ENCODE measurements around the gene MELK. TPM values are rescaled to one million over a fixed set of nuclear protein-coding genes. Genes with fewer than 3 reads are reported as not detected.

Gene MELK
- total and polyA plus RNA-seq, 2 donors (not counting 3 experiments of a cell fraction or from before 2014, with no cell fraction given): 19.1 to 52.1 TPM

DNA sequence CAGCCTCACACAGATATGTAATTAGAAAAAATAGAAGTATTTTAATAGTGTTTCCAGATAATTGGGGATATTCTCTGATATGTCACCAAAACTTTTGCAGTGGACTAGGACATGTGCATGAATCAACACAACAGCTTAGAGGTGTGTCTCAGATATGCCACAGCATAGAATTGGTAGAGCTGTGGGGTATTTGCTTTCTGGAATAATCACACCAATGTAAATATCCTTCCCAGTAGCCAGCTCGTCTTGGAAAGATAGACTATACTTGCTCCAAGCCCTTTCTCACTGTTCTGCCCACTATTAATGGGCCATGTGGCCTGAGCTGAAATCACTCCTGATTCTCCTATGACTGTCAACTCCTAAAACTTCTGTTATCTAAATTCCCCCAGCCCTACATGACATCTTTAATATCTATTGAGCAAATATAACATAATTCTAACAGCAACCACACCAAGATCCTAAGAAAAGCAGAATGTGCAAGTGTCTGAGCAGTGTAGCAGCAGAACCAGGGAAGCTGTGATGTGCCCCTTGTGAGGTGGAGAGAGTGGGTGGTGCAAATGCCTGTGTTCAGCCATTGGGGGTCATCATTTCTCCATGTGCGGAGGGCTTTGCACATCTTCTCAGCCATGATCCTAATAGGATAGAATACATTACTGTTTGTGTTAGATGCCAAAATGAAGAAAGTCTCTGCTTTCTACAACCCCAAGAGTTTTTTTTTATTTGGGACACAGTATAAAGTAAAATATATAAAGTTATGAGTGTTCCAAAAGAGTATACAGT is 65.0 kb downstream of the MELK start:
- FAIRE-seq (peak; percentile 54), DNase-seq (ENCODE audit: low read depth, low spot score) (peak; percentile 35)
- no peaks in the 10 kb centered on the region for H3K9me3 ChIP-seq (replicated peaks; ENCODE audit: control insufficient read depth, insufficient read depth, low read length)
- H3K27me3 ChIP-seq (ENCODE audit: control insufficient read depth in 2 of 2, insufficient read depth in 2 of 2, low read length in 2 of 2): no peaks in the 10 kb centered on the region
- H3K4me2 ChIP-seq (ENCODE audit: insufficient read depth, low read length): no peak overlapping the region
- H3K9me1 ChIP-seq (replicated peaks; ENCODE audit: control insufficient read depth, extremely low read depth, insufficient read depth, low read length): no peaks in the 10 kb centered on the region
- no peak overlapping the region for H3K9ac ChIP-seq (replicated peaks; ENCODE audit: extremely low read depth, insufficient read depth, low read length)
- peaks cover under 1% of the 10 kb centered on the region for H4K20me1 ChIP-seq (replicated peaks; ENCODE audit: control insufficient read depth, extremely low read depth, insufficient read depth, low read length)
- no peak for TF ChIP-seq POLR2AphosphoS5 (IDR thresholded peaks at IDR 0.05; ENCODE audit: insufficient read depth, low read depth, low read length)
- TF ChIP-seq, protein P1, sequence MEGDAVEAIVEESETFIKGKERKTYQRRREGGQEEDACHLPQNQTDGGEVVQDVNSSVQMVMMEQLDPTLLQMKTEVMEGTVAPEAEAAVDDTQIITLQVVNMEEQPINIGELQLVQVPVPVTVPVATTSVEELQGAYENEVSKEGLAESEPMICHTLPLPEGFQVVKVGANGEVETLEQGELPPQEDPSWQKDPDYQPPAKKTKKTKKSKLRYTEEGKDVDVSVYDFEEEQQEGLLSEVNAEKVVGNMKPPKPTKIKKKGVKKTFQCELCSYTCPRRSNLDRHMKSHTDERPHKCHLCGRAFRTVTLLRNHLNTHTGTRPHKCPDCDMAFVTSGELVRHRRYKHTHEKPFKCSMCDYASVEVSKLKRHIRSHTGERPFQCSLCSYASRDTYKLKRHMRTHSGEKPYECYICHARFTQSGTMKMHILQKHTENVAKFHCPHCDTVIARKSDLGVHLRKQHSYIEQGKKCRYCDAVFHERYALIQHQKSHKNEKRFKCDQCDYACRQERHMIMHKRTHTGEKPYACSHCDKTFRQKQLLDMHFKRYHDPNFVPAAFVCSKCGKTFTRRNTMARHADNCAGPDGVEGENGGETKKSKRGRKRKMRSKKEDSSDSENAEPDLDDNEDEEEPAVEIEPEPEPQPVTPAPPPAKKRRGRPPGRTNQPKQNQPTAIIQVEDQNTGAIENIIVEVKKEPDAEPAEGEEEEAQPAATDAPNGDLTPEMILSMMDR (IDR thresholded peaks at IDR 0.05; ENCODE audit: extremely low read depth in 1 of 2, insufficient read depth in 1 of 2, low read depth in 1 of 2, low read length in 2 of 2): peak in 1 of 2 donors; percentile 34
- H3K27ac ChIP-seq (ENCODE audit: insufficient read depth, low read depth, low read length): no peak overlapping the region
- peaks cover 0 to 4% of the 10 kb centered on the region in 2 experiments for H3K36me3 ChIP-seq (ENCODE audit: control insufficient read depth in 2 of 2, extremely low read depth in 1 of 2, insufficient read depth in 2 of 2, low read length in 2 of 2)
- no peak overlapping the region for H2AFZ ChIP-seq (ENCODE audit: low read depth, low read length)
- peaks cover 8% of the 10 kb centered on the region for H3K79me2 ChIP-seq (ENCODE audit: control insufficient read depth, insufficient read depth, low read length)
- intact Hi-C loops (cut with micrococcal nuclease) (loop anchor here (1.0 to 10.0 kb wide), 2 partner anchors 92 to 227 kb away; no protein-coding TSS in a partner anchor), dilution Hi-C loops (cut with MboI; ENCODE audit: extremely low pct_ligation_motif_present, low sequenced_read_pairs) (no loop called here)
- no peaks in the 10 kb centered on the region for H3K4me1 ChIP-seq (ENCODE audit: control insufficient read depth, extremely low read depth, insufficient read depth, low read length)
- ChIA-PET CTCF (interaction anchor here (0.7 to 7.5 kb wide), 9 partner anchors 8 to 337 kb away, joined by 3 to 154 read pairs (median 3); no protein-coding TSS in a partner anchor), POLR2A (interaction anchor here (1.1 kb wide), 1 partner anchor 91 kb away, joined by 4 read pairs; no protein-coding TSS in a partner anchor)
- no TSS peak for BruUV-seq (replicated peaks)
- H3K4me3 ChIP-seq (replicated peaks in 1 of 3; ENCODE audit: insufficient read depth in 1 of 3, low read depth in 1 of 3, low read length in 3 of 3): no peak overlapping the region

DNA sequence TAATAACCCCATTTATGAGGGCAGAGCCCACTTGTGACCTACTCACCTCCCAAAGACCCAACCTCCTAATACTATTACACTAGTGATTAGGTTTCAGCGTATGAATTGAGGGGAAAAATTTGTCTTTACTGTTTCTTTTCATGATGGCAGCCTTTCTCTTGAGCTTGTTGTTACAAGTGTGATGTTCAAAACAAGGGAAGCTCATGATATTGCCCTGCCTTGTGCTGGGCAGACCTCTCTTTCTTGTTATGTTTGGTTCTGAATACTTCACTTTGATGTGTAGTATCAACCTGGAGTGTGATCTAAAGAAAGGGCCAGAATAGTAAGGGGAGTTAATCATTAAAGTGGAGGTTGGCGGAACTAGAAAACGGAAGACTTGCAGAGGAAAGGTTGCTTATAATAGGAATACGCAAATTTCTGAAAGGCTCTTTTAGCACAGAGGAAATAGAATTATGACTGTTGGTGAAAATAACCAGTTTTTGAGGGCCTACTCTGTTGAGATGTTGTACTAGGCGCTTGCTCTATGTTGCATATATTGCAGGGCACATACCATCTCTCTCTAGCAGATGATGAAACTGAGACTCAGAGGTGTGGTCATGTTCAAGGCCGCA is 68.2 kb downstream of the MELK start:
- Histone ChIP-seq H3K9me3 (replicated peaks; ENCODE audit: control insufficient read depth, insufficient read depth, low read length) (no peaks in the 10 kb centered on the region), H3K79me2 (ENCODE audit: control insufficient read depth, insufficient read depth, low read length) (peaks cover 8% of the 10 kb centered on the region), H3K4me2 (ENCODE audit: insufficient read depth, low read length) (no peak overlapping the region), H3K9ac (replicated peaks; ENCODE audit: extremely low read depth, insufficient read depth, low read length) (no peak overlapping the region), H2AFZ (ENCODE audit: low read depth, low read length) (no peak overlapping the region), H3K4me1 (ENCODE audit: control insufficient read depth, extremely low read depth, insufficient read depth, low read length) (no peaks in the 10 kb centered on the region), H3K4me3 (replicated peaks in 1 of 3; ENCODE audit: insufficient read depth in 1 of 3, low read depth in 1 of 3, low read length in 3 of 3) (no peak overlapping the region), H3K27me3 (ENCODE audit: control insufficient read depth in 2 of 2, insufficient read depth in 2 of 2, low read length in 2 of 2) (no peaks in the 10 kb centered on the region), H3K9me1 (replicated peaks; ENCODE audit: control insufficient read depth, extremely low read depth, insufficient read depth, low read length) (no peaks in the 10 kb centered on the region), H3K36me3 (ENCODE audit: control insufficient read depth in 2 of 2, extremely low read depth in 1 of 2, insufficient read depth in 2 of 2, low read length in 2 of 2) (no peaks in the 10 kb centered on the region), H4K20me1 (replicated peaks; ENCODE audit: control insufficient read depth, extremely low read depth, insufficient read depth, low read length) (no peaks in the 10 kb centered on the region), H3K27ac (ENCODE audit: insufficient read depth, low read depth, low read length) (no peak overlapping the region)
- no peak for DNase-seq (ENCODE audit: low read depth, low spot score)
- no TSS peak for BruUV-seq (replicated peaks)
- ChIA-PET POLR2A (no interaction called here), CTCF (interaction anchor here (1.3 to 7.5 kb wide), 2 partner anchors 20 to 89 kb away, joined by 3 to 154 read pairs; no protein-coding TSS in a partner anchor)
- intact Hi-C loops (cut with micrococcal nuclease): no loop called here
- no peak for FAIRE-seq
- no peak for TF ChIP-seq EZH2 (IDR thresholded peaks at IDR 0.05; ENCODE audit: borderline replicate concordance, low read depth, low read length, severe bottlenecking)
- TF ChIP-seq MYC (IDR thresholded peaks at IDR 0.05; ENCODE audit: low read depth, low read length): no peak
- TF ChIP-seq POLR2A (IDR thresholded peaks at IDR 0.05; ENCODE audit: low read depth, low read length): no peak
- TF ChIP-seq JUN (IDR thresholded peaks at IDR 0.05; ENCODE audit: borderline replicate concordance, insufficient read depth, insufficient read length, low read depth): no peak
- TF ChIP-seq GATA2 (IDR thresholded peaks at IDR 0.05; ENCODE audit: insufficient read depth, insufficient read length, low read depth, low read length): no peak
- no peak for TF ChIP-seq FOS (IDR thresholded peaks at IDR 0.05; ENCODE audit: borderline replicate concordance, insufficient read depth, low read length)
- TF ChIP-seq, protein P1 (IDR thresholded peaks at IDR 0.05; ENCODE audit: extremely low read depth in 1 of 2, insufficient read depth in 1 of 2, low read depth in 1 of 2, low read length in 2 of 2): no peak
- TF ChIP-seq, protein P2, sequence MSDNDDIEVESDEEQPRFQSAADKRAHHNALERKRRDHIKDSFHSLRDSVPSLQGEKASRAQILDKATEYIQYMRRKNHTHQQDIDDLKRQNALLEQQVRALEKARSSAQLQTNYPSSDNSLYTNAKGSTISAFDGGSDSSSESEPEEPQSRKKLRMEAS (IDR thresholded peaks at IDR 0.05; ENCODE audit: insufficient read depth, insufficient read length): no peak
- no peak for TF ChIP-seq POLR2AphosphoS5 (IDR thresholded peaks at IDR 0.05; ENCODE audit: insufficient read depth, low read depth, low read length)
- dilution Hi-C loops (cut with MboI; ENCODE audit: extremely low pct_ligation_motif_present, low sequenced_read_pairs): no loop called here

Data from endothelial cell of umbilical vein (primary cell).